OCI-LY1 (cell line): Measurements from ENCODE around the gene AP2A2.
"Not testable (repeated sequence)": the region's sequence is repeated elsewhere in the genome, so short reads cannot be mapped to it uniquely, and the experiment has no call there.

ENCODE experiments used
- EZH2 ChIP-seq: fragments of 200-600 bp; sonication (generic), shearing (Covaris generic); IDR thresholded peaks from 2 replicates; pipeline ENCODE4 v1.8.0; 2017; ENCODE audit warnings: borderline replicate concordance, mixed run types, mild to moderate bottlenecking, antibody characterized with exemption, low read length, moderate library complexity, mixed read lengths
- TF ChIP-seq, protein P1 (sequence below): fragments of 200-600 bp; sonication (generic), shearing (Covaris generic); IDR thresholded peaks from 2 replicates; pipeline ENCODE4 v1.5.1; 2017; ENCODE audit warnings: mild to moderate bottlenecking, antibody characterized with exemption, low read length, moderate library complexity, mixed read lengths

DNA sequence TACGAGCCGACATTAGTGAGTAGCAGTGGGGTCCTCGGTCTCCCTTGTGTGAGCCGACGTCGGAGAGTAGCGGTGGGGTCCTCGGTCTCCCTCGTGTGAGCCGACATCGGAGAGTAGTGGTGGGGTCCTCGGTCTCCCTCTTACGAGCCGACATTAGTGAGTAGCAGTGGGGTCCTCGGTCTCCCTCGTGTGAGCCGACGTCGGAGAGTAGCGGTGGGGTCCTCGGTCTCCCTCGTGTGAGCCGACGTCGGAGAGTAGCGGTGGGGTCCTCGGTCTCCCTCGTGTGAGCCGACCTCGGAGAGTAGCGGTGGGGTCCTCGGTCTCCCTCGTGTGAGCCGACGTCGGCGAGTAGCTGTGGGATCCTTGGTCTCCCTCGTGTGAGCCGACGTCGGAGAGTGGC, 49.7 kb downstream of the AP2A2 start:
- TF ChIP-seq, protein P1, sequence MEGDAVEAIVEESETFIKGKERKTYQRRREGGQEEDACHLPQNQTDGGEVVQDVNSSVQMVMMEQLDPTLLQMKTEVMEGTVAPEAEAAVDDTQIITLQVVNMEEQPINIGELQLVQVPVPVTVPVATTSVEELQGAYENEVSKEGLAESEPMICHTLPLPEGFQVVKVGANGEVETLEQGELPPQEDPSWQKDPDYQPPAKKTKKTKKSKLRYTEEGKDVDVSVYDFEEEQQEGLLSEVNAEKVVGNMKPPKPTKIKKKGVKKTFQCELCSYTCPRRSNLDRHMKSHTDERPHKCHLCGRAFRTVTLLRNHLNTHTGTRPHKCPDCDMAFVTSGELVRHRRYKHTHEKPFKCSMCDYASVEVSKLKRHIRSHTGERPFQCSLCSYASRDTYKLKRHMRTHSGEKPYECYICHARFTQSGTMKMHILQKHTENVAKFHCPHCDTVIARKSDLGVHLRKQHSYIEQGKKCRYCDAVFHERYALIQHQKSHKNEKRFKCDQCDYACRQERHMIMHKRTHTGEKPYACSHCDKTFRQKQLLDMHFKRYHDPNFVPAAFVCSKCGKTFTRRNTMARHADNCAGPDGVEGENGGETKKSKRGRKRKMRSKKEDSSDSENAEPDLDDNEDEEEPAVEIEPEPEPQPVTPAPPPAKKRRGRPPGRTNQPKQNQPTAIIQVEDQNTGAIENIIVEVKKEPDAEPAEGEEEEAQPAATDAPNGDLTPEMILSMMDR: not testable (repeated sequence)
- TF ChIP-seq EZH2: not testable (repeated sequence)
